K562 (cell line): ENCODE results near the gene ATP9A. TPM values are rescaled to one million over a fixed set of nuclear protein-coding genes. Genes with fewer than 3 reads are reported as not detected.
"Not testable (repeated sequence)": the region's sequence is repeated elsewhere in the genome, so short reads cannot be mapped to it uniquely, and the experiment has no call there.

Experiments
- ATAC-seq: fragments of 200-7000 bp; cut with Tn5 transposase; 3 replicates; pipeline ENCODE4 v1.9.1; 2020; ENCODE audit warnings: moderate library complexity
- BruUV-seq: library from RNA; stranded (reverse); fragments of 400-500 nt; replicated peaks from 2 replicates; lab custom pipeline; 2021; lab: Mats Ljungman, UMichigan
- CTCF ChIA-PET: fragments of 300-600 bp; formaldehyde crosslinking; extraction: SDS; loops from one replicate; lab custom pipeline; 2021; ENCODE audit warnings: low intra/inter-chr PET ratio; lab: Yijun Ruan, JAX
- POLR2A ChIA-PET: fragments of 300-600, 350-650 bp; sonication (Branson Sonifier 250); formaldehyde crosslinking; extraction: SDS; loops from one replicate; lab custom pipeline; 2021; ENCODE audit warnings: antibody characterized with exemption, inconsistent platforms; lab: Yijun Ruan, JAX
- DNase-seq, 4 experiments: peaks; one replicate each; pipeline versions ENCODE4 v3.0.0 to v3.0.0-alpha.2; 2011 to 2018; ENCODE audit warnings: low spot score in 3 of 4, mixed read lengths in 3 of 4; ENCODE audit errors: extremely low read depth in 1 of 4
- FAIRE-seq: peaks from 2 replicates; lab custom pipeline; 2011; peaks lifted over from hg19 to GRCh38; lab: Jason Lieb, UNC
- H2AFZ ChIP-seq: 2 replicates; pipeline ENCODE4 v1.6.0; 2011; ENCODE audit warnings: low read depth, low read length, control low read depth, inconsistent platforms
- H3K27ac ChIP-seq: fragments of 200-600 bp; 3 replicates; pipeline ENCODE4 v1.8.0; 2011; ENCODE audit warnings: low read depth, mild to moderate bottlenecking, control low read depth, inconsistent platforms, low read length, moderate library complexity, mixed read lengths; ENCODE audit errors: extremely low read depth
- H3K27me3 ChIP-seq, 2 experiments: fragments of 300-600 bp in 1 of 2; 2 replicates in 1 of 2; 3 replicates in 1 of 2; pipeline versions ENCODE4 v1.6.0 to v1.8.0; 2011; ENCODE audit warnings: inconsistent platforms in 2 of 2, low read length in 2 of 2, mild to moderate bottlenecking in 1 of 2, mixed read lengths in 1 of 2, moderate library complexity in 1 of 2; ENCODE audit not compliant: control insufficient read depth in 2 of 2, insufficient read depth in 2 of 2
- H3K36me3 ChIP-seq: fragments of 300-600 bp; 3 replicates; pipeline ENCODE4 v1.8.0; 2011; ENCODE audit warnings: mild to moderate bottlenecking, low read length, inconsistent platforms; ENCODE audit not compliant: control insufficient read depth, insufficient read depth
- H3K4me1 ChIP-seq, 2 experiments: fragments of 200-600 bp in 1 of 2; replicated peaks in 1 of 2; 2 replicates in 1 of 2; 3 replicates in 1 of 2; pipeline versions ENCODE4 v1.5.1 to v1.8.0; 2011; ENCODE audit warnings: inconsistent platforms in 2 of 2, low read length in 2 of 2, mild to moderate bottlenecking in 1 of 2, mixed read lengths in 1 of 2, moderate library complexity in 1 of 2; ENCODE audit not compliant: control insufficient read depth in 2 of 2, insufficient read depth in 2 of 2
- H3K4me2 ChIP-seq: 2 replicates; pipeline ENCODE4 v1.6.1; 2011; ENCODE audit warnings: low read length, control low read depth, inconsistent platforms, mixed read lengths; ENCODE audit not compliant: insufficient read depth
- H3K4me3 ChIP-seq: fragments of 200-600 bp; sonication (generic), shearing (Covaris generic); 2 replicates; pipeline ENCODE4 v1.5.1; 2016; ENCODE audit warnings: control low read depth, inconsistent platforms
- H3K79me2 ChIP-seq: fragments of 200-600 bp; 3 replicates; pipeline ENCODE4 v1.8.0; 2011; ENCODE audit warnings: low read length, inconsistent platforms; ENCODE audit not compliant: control insufficient read depth, insufficient read depth
- H3K9ac ChIP-seq, 2 experiments: 2 replicates each; pipeline versions ENCODE4 v1.6.0 to v1.6.1; 2011; ENCODE audit warnings: low read depth in 2 of 2, low read length in 2 of 2, control low read depth in 1 of 2, inconsistent platforms in 1 of 2, mild to moderate bottlenecking in 1 of 2, mixed read lengths in 1 of 2; ENCODE audit not compliant: insufficient read depth in 1 of 2
- H3K9me1 ChIP-seq: one replicate; pipeline ENCODE4 v1.6.0; 2011; ENCODE audit warnings: inconsistent platforms, mild to moderate bottlenecking, low read length, moderate library complexity; ENCODE audit not compliant: control insufficient read depth, insufficient read depth
- H3K9me3 ChIP-seq: replicated peaks from 2 replicates; pipeline ENCODE4 v1.5.1; 2011; ENCODE audit warnings: low read depth, low read length, inconsistent platforms; ENCODE audit not compliant: control insufficient read depth, insufficient read depth
- H4K20me1 ChIP-seq: replicated peaks from 2 replicates; pipeline ENCODE4 v1.6.1; 2011; ENCODE audit warnings: low read length, inconsistent platforms, mixed read lengths; ENCODE audit not compliant: control insufficient read depth, insufficient read depth
- KAT7 ChIP-seq: sonication (generic); formaldehyde crosslinking; IDR thresholded peaks from 2 replicates; pipeline ENCODE4 v1.8.0; 2022; ENCODE audit warnings: missing genetic modification reagents, mild to moderate bottlenecking, borderline replicate concordance
- ZNF121 ChIP-seq: sonication (generic); formaldehyde crosslinking; conservative IDR thresholded peaks from 2 replicates; pipeline ENCODE4 v1.8.0; 2022; ENCODE audit warnings: missing genetic modification reagents
- ZNF316 ChIP-seq: fragments of 450-650 bp; IDR thresholded peaks from 2 replicates; pipeline ENCODE4 v1.6.1; 2016
- WGBS: fragments of 100-300 bp; shearing (Covaris generic); methylation state at CpG from one replicate; pipeline ENCODE4 v1.1.6; 2016; ENCODE audit warnings: low coverage, mixed read lengths; ENCODE audit not compliant: insufficient coverage; ENCODE audit errors: missing lambda C conversion rate; 5-methylcytosine and 5-hydroxymethylcytosine counted together
- in situ Hi-C: fragments of 300-500 bp; cut with MboI; formaldehyde crosslinking; loops from 4 replicates; pipeline ENCODE4 v1.15.0; 2018; ENCODE audit warnings: inconsistent platforms, mixed read lengths
- intact Hi-C: fragments of 100-400 bp; cut with micrococcal nuclease; formaldehyde crosslinking; loops from 2 replicates; pipeline ENCODE4 v1.14.2; 2022
- polyA plus RNA-seq, 8 experiments: library from polyadenylated mRNA; depleted of rRNA in 4 of 8; stranded (reverse) in 5 of 8; unstranded in 3 of 8; fragments of >200 nt; fragmentation: Nextera tagmentation in 2 of 8; fragmentation: Illumina TruSeq in 1 of 8; extraction: Ambion mirVana in 2 of 8; extraction: Trizol in 1 of 8; gene quantifications; 2 replicates each; pipeline versions ENCODE4 v1.2.1 to v1.2.3, GENCODE V29; 2011 to 2014; ENCODE audit warnings: inconsistent platforms in 1 of 8, missing spikeins in 1 of 8
- total RNA-seq, 7 experiments: library from RNA; depleted of rRNA in 6 of 7; stranded (reverse); fragments of >200 nt in 6 of 7; fragmentation: Illumina TruSeq in 2 of 7; extraction: Trizol in 2 of 7; gene quantifications; 2 replicates each; pipeline versions ENCODE4 v1.2.1 to v1.2.3, GENCODE V29; 2011 to 2021; ENCODE audit warnings: low replicate concordance in 1 of 7
- TF ChIP-seq, protein P1 (sequence below): fragments of 450-650 bp; IDR thresholded peaks from 2 replicates; pipeline ENCODE4 v1.6.1; 2016; ENCODE audit warnings: mild to moderate bottlenecking, moderate library complexity

Gene ATP9A
- total and polyA plus RNA-seq, 9 of the 15 experiments (the other 6 are each of a cell fraction or from before 2014, with no cell fraction given) = 0.18 to 0.62 (median 0.29) TPM

DNA sequence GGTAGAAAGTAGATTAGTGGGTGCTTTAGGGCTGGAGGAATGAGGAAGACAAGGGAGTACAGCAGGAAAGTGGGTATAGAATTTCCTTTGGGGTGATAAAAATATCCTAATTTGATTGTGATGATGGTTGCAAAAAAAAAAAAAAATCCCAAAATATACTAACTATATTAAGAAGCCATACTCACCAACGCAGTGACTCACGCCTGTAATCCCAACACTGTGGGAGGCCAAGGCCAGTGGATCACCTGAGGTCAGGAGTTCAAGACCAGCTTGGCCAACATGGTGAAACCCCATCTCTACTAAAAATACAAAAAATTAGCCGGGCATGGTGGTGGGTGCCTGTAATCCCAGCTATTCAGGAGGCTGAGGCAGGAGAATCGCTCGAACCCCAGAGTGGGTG, 112.1 kb downstream of the ATP9A start:
- CTCF ChIA-PET, ATAC-seq, DNase-seq, H4K20me1 ChIP-seq, H3K4me3 ChIP-seq, H3K4me1 ChIP-seq, H2AFZ ChIP-seq, H3K79me2 ChIP-seq, BruUV-seq, H3K4me2 ChIP-seq, H3K9me3 ChIP-seq, H3K9ac ChIP-seq, H3K36me3 ChIP-seq, H3K27ac ChIP-seq, in situ Hi-C loops, H3K9me1 ChIP-seq, FAIRE-seq, intact Hi-C loops: not testable (repeated sequence)
- peaks cover 24 to 44% of the 10 kb centered on the region in 2 experiments; a peak in 4 of 5 replicates for H3K27me3 ChIP-seq
- TF ChIP-seq ZNF316 = 0 out of 2 replicates have a peak, but pooled peaks have one; percentile 22
- WGBS = 7% methylated on average over 5 of the region's 5 CpGs
- POLR2A ChIA-PET = interaction anchor here (0.6 kb wide), 1 partner anchor 83 kb away, joined by 4 read pairs; no protein-coding TSS in a partner anchor

DNA sequence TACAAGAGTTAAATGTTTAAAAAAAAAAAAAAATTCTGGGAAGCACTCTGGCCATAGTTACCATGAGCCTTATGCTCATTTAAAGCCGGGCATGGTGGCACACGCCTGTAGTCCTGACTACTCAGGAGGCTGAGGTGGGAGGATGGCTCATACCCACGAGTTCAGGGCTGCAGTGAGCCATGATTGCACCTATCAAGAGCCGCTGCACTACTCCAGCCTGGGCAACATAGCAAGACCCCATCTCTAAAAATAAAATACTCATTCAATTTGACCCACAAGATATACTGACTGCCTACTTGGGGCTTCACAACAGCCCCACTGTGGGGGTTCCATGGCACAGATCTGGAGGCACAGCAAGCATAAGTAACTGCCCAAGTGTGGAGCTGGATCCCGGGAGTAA, 113.7 kb downstream of the ATP9A start:
- ATAC-seq (no peak), DNase-seq (no peak), FAIRE-seq (no peak)
- intact Hi-C loops (no loop called here), in situ Hi-C loops (no loop called here)
- Histone ChIP-seq H3K9me3 (0 out of 2 replicates have a peak, but pooled peaks cover 2% of the 10 kb centered on the region), H3K79me2 (no peaks in the 10 kb centered on the region), H3K36me3 (no peaks in the 10 kb centered on the region), H3K4me3 (no peak overlapping the region), H3K9ac (no peak overlapping the region), H2AFZ (no peak overlapping the region), H3K27me3 (peaks cover 24 to 44% of the 10 kb centered on the region in 2 experiments; a peak in 4 of 5 replicates), H3K4me1 (peaks cover 3 to 4% of the 10 kb centered on the region in 2 experiments; a peak in 1 of 5 replicates), H3K9me1 (no peaks in the 10 kb centered on the region), H4K20me1 (no peaks in the 10 kb centered on the region), H3K27ac (no peak overlapping the region), H3K4me2 (no peak overlapping the region)
- WGBS = 9% methylated on average over 5 of the region's 5 CpGs
- ChIA-PET POLR2A (interaction anchor here (0.6 to 0.7 kb wide), 2 partner anchors 406 to 1007 kb away, joined by 4 to 5 read pairs; no protein-coding TSS in a partner anchor), CTCF (no interaction called here)
- no TSS peak for BruUV-seq
- TF ChIP-seq ZNF121 (CRISPR knock-in tag) (peak; percentile 82), KAT7 (CRISPR knock-in tag) (no peak)
- TF ChIP-seq, protein P1, sequence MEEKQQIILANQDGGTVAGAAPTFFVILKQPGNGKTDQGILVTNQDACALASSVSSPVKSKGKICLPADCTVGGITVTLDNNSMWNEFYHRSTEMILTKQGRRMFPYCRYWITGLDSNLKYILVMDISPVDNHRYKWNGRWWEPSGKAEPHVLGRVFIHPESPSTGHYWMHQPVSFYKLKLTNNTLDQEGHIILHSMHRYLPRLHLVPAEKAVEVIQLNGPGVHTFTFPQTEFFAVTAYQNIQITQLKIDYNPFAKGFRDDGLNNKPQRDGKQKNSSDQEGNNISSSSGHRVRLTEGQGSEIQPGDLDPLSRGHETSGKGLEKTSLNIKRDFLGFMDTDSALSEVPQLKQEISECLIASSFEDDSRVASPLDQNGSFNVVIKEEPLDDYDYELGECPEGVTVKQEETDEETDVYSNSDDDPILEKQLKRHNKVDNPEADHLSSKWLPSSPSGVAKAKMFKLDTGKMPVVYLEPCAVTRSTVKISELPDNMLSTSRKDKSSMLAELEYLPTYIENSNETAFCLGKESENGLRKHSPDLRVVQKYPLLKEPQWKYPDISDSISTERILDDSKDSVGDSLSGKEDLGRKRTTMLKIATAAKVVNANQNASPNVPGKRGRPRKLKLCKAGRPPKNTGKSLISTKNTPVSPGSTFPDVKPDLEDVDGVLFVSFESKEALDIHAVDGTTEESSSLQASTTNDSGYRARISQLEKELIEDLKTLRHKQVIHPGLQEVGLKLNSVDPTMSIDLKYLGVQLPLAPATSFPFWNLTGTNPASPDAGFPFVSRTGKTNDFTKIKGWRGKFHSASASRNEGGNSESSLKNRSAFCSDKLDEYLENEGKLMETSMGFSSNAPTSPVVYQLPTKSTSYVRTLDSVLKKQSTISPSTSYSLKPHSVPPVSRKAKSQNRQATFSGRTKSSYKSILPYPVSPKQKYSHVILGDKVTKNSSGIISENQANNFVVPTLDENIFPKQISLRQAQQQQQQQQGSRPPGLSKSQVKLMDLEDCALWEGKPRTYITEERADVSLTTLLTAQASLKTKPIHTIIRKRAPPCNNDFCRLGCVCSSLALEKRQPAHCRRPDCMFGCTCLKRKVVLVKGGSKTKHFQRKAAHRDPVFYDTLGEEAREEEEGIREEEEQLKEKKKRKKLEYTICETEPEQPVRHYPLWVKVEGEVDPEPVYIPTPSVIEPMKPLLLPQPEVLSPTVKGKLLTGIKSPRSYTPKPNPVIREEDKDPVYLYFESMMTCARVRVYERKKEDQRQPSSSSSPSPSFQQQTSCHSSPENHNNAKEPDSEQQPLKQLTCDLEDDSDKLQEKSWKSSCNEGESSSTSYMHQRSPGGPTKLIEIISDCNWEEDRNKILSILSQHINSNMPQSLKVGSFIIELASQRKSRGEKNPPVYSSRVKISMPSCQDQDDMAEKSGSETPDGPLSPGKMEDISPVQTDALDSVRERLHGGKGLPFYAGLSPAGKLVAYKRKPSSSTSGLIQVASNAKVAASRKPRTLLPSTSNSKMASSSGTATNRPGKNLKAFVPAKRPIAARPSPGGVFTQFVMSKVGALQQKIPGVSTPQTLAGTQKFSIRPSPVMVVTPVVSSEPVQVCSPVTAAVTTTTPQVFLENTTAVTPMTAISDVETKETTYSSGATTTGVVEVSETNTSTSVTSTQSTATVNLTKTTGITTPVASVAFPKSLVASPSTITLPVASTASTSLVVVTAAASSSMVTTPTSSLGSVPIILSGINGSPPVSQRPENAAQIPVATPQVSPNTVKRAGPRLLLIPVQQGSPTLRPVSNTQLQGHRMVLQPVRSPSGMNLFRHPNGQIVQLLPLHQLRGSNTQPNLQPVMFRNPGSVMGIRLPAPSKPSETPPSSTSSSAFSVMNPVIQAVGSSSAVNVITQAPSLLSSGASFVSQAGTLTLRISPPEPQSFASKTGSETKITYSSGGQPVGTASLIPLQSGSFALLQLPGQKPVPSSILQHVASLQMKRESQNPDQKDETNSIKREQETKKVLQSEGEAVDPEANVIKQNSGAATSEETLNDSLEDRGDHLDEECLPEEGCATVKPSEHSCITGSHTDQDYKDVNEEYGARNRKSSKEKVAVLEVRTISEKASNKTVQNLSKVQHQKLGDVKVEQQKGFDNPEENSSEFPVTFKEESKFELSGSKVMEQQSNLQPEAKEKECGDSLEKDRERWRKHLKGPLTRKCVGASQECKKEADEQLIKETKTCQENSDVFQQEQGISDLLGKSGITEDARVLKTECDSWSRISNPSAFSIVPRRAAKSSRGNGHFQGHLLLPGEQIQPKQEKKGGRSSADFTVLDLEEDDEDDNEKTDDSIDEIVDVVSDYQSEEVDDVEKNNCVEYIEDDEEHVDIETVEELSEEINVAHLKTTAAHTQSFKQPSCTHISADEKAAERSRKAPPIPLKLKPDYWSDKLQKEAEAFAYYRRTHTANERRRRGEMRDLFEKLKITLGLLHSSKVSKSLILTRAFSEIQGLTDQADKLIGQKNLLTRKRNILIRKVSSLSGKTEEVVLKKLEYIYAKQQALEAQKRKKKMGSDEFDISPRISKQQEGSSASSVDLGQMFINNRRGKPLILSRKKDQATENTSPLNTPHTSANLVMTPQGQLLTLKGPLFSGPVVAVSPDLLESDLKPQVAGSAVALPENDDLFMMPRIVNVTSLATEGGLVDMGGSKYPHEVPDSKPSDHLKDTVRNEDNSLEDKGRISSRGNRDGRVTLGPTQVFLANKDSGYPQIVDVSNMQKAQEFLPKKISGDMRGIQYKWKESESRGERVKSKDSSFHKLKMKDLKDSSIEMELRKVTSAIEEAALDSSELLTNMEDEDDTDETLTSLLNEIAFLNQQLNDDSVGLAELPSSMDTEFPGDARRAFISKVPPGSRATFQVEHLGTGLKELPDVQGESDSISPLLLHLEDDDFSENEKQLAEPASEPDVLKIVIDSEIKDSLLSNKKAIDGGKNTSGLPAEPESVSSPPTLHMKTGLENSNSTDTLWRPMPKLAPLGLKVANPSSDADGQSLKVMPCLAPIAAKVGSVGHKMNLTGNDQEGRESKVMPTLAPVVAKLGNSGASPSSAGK = no peak
